HT1080 (cell line): ENCODE measurements around the gene SPA17. TPM values are rescaled to one million over a fixed set of nuclear protein-coding genes. Genes with fewer than 3 reads are reported as not detected.

ENCODE experiments used
- DNase-seq: peaks from one replicate; pipeline ENCODE4 v3.0.0-alpha.2; 2015; ENCODE audit warnings: low read depth
- polyA plus RNA-seq, 2 experiments: library from polyadenylated mRNA; depleted of rRNA; stranded (reverse); fragments of >200 nt; gene quantifications; 2 replicates each; pipeline ENCODE4 v1.2.3, GENCODE V29; 2015
- total RNA-seq: library from RNA; depleted of rRNA; stranded (reverse); fragments of >200 nt; shearing (Covaris generic); gene quantifications from 2 replicates; pipeline ENCODE4 v1.2.3, GENCODE V29; 2014; rRNA removed

SPA17 gene
- total RNA-seq: 17.4 and 17.7 TPM in 2 replicates
- polyA plus RNA-seq (2015; cell fraction: cytosol; rRNA removed): 24.9 and 35.9 TPM in 2 replicates
- 15.7 and 18.0 TPM in 2 replicates for polyA plus RNA-seq (2015; cell fraction: nucleus; rRNA removed)

- peak; percentile 99 for DNase-seq
Measured at GRCh38 chr11:124673333-124674167, at the start of gene SPA17, which contains the start of gene SIAE. Gene SPA17 (plus strand): TSS chr11:124673904. CDS start chr11:124675265, 1,361 bp downstream. Gene SIAE (minus strand): TSS chr11:124673739. CDS start chr11:124673708, 31 bp downstream.

- DNase-seq: no peak
Measured at GRCh38 chr11:124625504-124626168, 48.1 kb upstream of the SPA17 start.

- DNase-seq: no peak
Measured at GRCh38 chr11:124627546-124627945, 46.2 kb upstream of the SPA17 start.

- no peak for DNase-seq
Measured at GRCh38 chr11:124629961-124630360, 43.7 kb upstream of the SPA17 start.

GRCh38 chr11:124633355-124633754 lies 40.3 kb upstream of the SPA17 start:
- no peak for DNase-seq

- no peak for DNase-seq
Measured at GRCh38 chr11:124635932-124636331, 37.8 kb upstream of the SPA17 start.

GRCh38 chr11:124638500-124638899 lies 35.2 kb upstream of the SPA17 start:
- DNase-seq: no peak

- no peak for DNase-seq
Measured at GRCh38 chr11:124639186-124639585, 34.5 kb upstream of the SPA17 start.

- DNase-seq: peak; percentile 59
Measured at GRCh38 chr11:124640666-124641065, 33.0 kb upstream of the SPA17 start.

GRCh38 chr11:124642628-124643027 lies 31.1 kb upstream of the SPA17 start:
- no peak for DNase-seq

- DNase-seq: no peak
Measured at GRCh38 chr11:124643042-124643604, 30.6 kb upstream of the SPA17 start.

GRCh38 chr11:124643605-124644425 lies 29.9 kb upstream of the SPA17 start:
- peak; percentile 68 for DNase-seq

GRCh38 chr11:124644426-124645280 lies 29.1 kb upstream of the SPA17 start:
- peak; percentile 79 for DNase-seq

- DNase-seq: no peak
Measured at GRCh38 chr11:124646148-124646547, 27.6 kb upstream of the SPA17 start.

GRCh38 chr11:124648610-124649009 lies 25.1 kb upstream of the SPA17 start:
- no peak for DNase-seq

- no peak for DNase-seq
Measured at GRCh38 chr11:124656774-124657630, 16.7 kb upstream of the SPA17 start.

- DNase-seq: no peak
Measured at GRCh38 chr11:124657904-124658303, 15.8 kb upstream of the SPA17 start.

- no peak for DNase-seq
Measured at GRCh38 chr11:124658501-124658900, 15.2 kb upstream of the SPA17 start.

- no peak for DNase-seq
Measured at GRCh38 chr11:124658986-124659385, 14.7 kb upstream of the SPA17 start.
